BLaER1 treated with 17β-estradiol and CSF1 and Interleukin-3, amounts not matched to agents 10 nM and 100 nM (cell line): Measurements from ENCODE around the gene PSMA6.
"Not testable (repeated sequence)": the region's sequence is repeated elsewhere in the genome, so short reads cannot be mapped to it uniquely, and the experiment has no call there.

Experiments used
- H3K27ac ChIP-seq, 11 experiments: shearing (Covaris generic); formaldehyde crosslinking; 2 replicates each; pipeline ENCODE4 v1.8.1; 2022
- H3K27me3 ChIP-seq, 11 experiments: shearing (Covaris generic); formaldehyde crosslinking; 2 replicates each; pipeline ENCODE4 v1.8.1; 2022
- H3K36me3 ChIP-seq, 11 experiments: shearing (Covaris generic); formaldehyde crosslinking; 2 replicates each; pipeline ENCODE4 v1.8.1; 2022
- H3K4me1 ChIP-seq, 10 experiments: shearing (Covaris generic); formaldehyde crosslinking; 2 replicates each; pipeline ENCODE4 v1.8.1; 2022
- H3K4me2 ChIP-seq, 11 experiments: shearing (Covaris generic); formaldehyde crosslinking; 2 replicates each; pipeline ENCODE4 v1.8.1; 2022
- H3K4me3 ChIP-seq, 10 experiments: shearing (Covaris generic); formaldehyde crosslinking; 2 replicates each; pipeline ENCODE4 v1.8.1; 2022
- H3K9ac ChIP-seq, 11 experiments: shearing (Covaris generic); formaldehyde crosslinking; 2 replicates each; pipeline ENCODE4 v1.8.1; 2022
- H3K9me3 ChIP-seq, 11 experiments: shearing (Covaris generic); formaldehyde crosslinking; replicated peaks in 1 of 11; 2 replicates each; pipeline ENCODE4 v1.8.1; 2022
- H4K20me1 ChIP-seq, 11 experiments: shearing (Covaris generic); formaldehyde crosslinking; 2 replicates each; pipeline ENCODE4 v1.8.1; 2022
- Cebpa-rat ChIP-seq, 11 experiments: shearing (Covaris generic); IDR thresholded peaks; 2 replicates each; pipeline ENCODE4 v1.8.1; 2022

The PSMA6 gene

GRCh38 chr14:35299708-35300107, 7.5 kb downstream of the PSMA6 start:
- Histone ChIP-seq H3K27me3 (no peaks in the 10 kb centered on the region), H3K4me3 (no peak overlapping the region), H4K20me1 (peaks cover 59 to 100% (median 100%) of the 10 kb centered on the region in 11 experiments), H3K4me2 (peak overlapping the region; percentile 81 to 98 (median 95)), H3K4me1 (peaks cover 67 to 96% (median 77%) of the 10 kb centered on the region in 10 experiments), H3K9me3 (peaks cover 0 to 7% (median 0%) of the 10 kb centered on the region in 11 experiments; a peak in 2 of 22 replicates), H3K36me3 (peaks cover 0 to 100% (median 82%) of the 10 kb centered on the region in 11 experiments; a peak in 21 of 22 replicates), H3K9ac (peak overlapping the region in 1 of 11 experiments; percentile 32; a peak in 2 of 22 replicates), H3K27ac (peak overlapping the region in 4 of 11 experiments; percentile 16 to 28 (median 19); a peak in 3 of 22 replicates)
- no peak for TF ChIP-seq Cebpa-rat (IDR thresholded peaks at IDR 0.05)

- TF ChIP-seq Cebpa-rat (IDR thresholded peaks at IDR 0.05) = no peak
- Histone ChIP-seq H3K4me1 (peaks cover 64 to 94% (median 76%) of the 10 kb centered on the region in 10 experiments), H3K4me3 (peak overlapping the region in 1 of 10 experiments; percentile 27; a peak in 1 of 20 replicates), H3K27ac (peak overlapping the region in 7 of 11 experiments; percentile 1 to 40 (median 18); a peak in 3 of 22 replicates), H3K9ac (peak overlapping the region in 2 of 11 experiments; percentile 4 to 32; a peak in 5 of 22 replicates), H3K9me3 (peaks cover 0 to 7% (median 0%) of the 10 kb centered on the region in 11 experiments; a peak in 2 of 22 replicates), H4K20me1 (peaks cover 61 to 100% (median 100%) of the 10 kb centered on the region in 11 experiments), H3K4me2 (peak overlapping the region; percentile 81 to 98 (median 95)), H3K27me3 (no peaks in the 10 kb centered on the region), H3K36me3 (peaks cover 0 to 100% (median 84%) of the 10 kb centered on the region in 11 experiments; a peak in 21 of 22 replicates)
Measured at GRCh38 chr14:35300228-35300627, 8.0 kb downstream of the PSMA6 start.

GRCh38 chr14:35301334-35301733, 9.2 kb downstream of the PSMA6 start:
- H4K20me1 ChIP-seq = peaks cover 72 to 100% (median 100%) of the 10 kb centered on the region in 11 experiments
- H3K4me2 ChIP-seq = peak overlapping the region; percentile 81 to 98 (median 95); a peak in 19 of 22 replicates
- H3K4me3 ChIP-seq, H3K9ac ChIP-seq, H3K9me3 ChIP-seq, H3K27me3 ChIP-seq: not testable (repeated sequence)
- H3K27ac ChIP-seq = peak overlapping the region in 4 of 11 experiments; percentile 10 to 40 (median 35); a peak in 2 of 22 replicates
- H3K36me3 ChIP-seq = peaks cover 0 to 100% (median 85%) of the 10 kb centered on the region in 11 experiments; a peak in 21 of 22 replicates
- H3K4me1 ChIP-seq = peaks cover 53 to 83% (median 66%) of the 10 kb centered on the region in 10 experiments

GRCh38 chr14:35301735-35302528, 9.8 kb downstream of the PSMA6 start:
- peaks cover 0 to 7% (median 0%) of the 10 kb centered on the region in 11 experiments; a peak in 2 of 22 replicates for H3K9me3 ChIP-seq

GRCh38 chr14:35303149-35303935, 11.2 kb downstream of the PSMA6 start:
- Histone ChIP-seq H3K27me3 (no peaks in the 10 kb centered on the region), H3K9ac (no peak overlapping the region), H3K4me3 (no peak overlapping the region), H3K36me3 (peaks cover 15 to 100% (median 87%) of the 10 kb centered on the region in 11 experiments; a peak in 21 of 22 replicates), H3K4me2 (peak overlapping the region in 8 of 11 experiments; percentile 1 to 66 (median 20); a peak in 6 of 22 replicates), H3K4me1 (peaks cover 33 to 63% (median 46%) of the 10 kb centered on the region in 10 experiments), H4K20me1 (peaks cover 88 to 100% (median 100%) of the 10 kb centered on the region in 11 experiments), H3K9me3 (peaks cover 0 to 7% (median 0%) of the 10 kb centered on the region in 11 experiments; a peak in 2 of 22 replicates), H3K27ac (peak overlapping the region in 3 of 11 experiments; percentile 3 to 46 (median 23); a peak in 1 of 22 replicates)
- TF ChIP-seq Cebpa-rat (IDR thresholded peaks at IDR 0.05) = no peak

More at GRCh38 chr14:35301735-35302528, 9.8 kb downstream of the PSMA6 start:
- TF ChIP-seq Cebpa-rat (IDR thresholded peaks at IDR 0.05) = no peak
- Histone ChIP-seq H3K4me3 (no peak overlapping the region), H3K4me2 (peak overlapping the region in 10 of 11 experiments; percentile 81 to 98 (median 94); a peak in 11 of 22 replicates), H3K4me1 (peaks cover 47 to 77% (median 60%) of the 10 kb centered on the region in 10 experiments), H3K27ac (0 out of 22 replicates have a peak overlapping the region, but pooled peaks of 1 of the 11 experiments have one; percentile 2), H3K27me3 (no peaks in the 10 kb centered on the region), H3K9ac (no peak overlapping the region), H3K36me3 (peaks cover 5 to 100% (median 86%) of the 10 kb centered on the region in 11 experiments; a peak in 21 of 22 replicates), H4K20me1 (peaks cover 78 to 100% (median 100%) of the 10 kb centered on the region in 11 experiments)

GRCh38 chr14:35304812-35305462, 12.8 kb downstream of the PSMA6 start:
- H3K4me2 ChIP-seq = peak overlapping the region in 2 of 11 experiments; percentile 8 to 10; a peak in 2 of 22 replicates
- H3K9me3 ChIP-seq = peaks cover 0 to 7% (median 0%) of the 10 kb centered on the region in 11 experiments; a peak in 2 of 22 replicates
- no peak overlapping the region for H3K4me3 ChIP-seq
- H3K27me3 ChIP-seq = no peaks in the 10 kb centered on the region
- peaks cover 82 to 100% (median 100%) of the 10 kb centered on the region in 11 experiments for H4K20me1 ChIP-seq
- H3K9ac ChIP-seq = no peak overlapping the region
- peaks cover 17 to 47% (median 30%) of the 10 kb centered on the region in 10 experiments for H3K4me1 ChIP-seq
- H3K36me3 ChIP-seq = peaks cover 31 to 100% (median 95%) of the 10 kb centered on the region in 11 experiments
- H3K27ac ChIP-seq = peak overlapping the region in 1 of 11 experiments; percentile 5; a peak in 1 of 22 replicates
- no peak for TF ChIP-seq Cebpa-rat (IDR thresholded peaks at IDR 0.05)

- Histone ChIP-seq H3K36me3 (peaks cover 38 to 100% (median 95%) of the 10 kb centered on the region in 11 experiments), H3K27ac (peak overlapping the region in 1 of 11 experiments; percentile 5; a peak in 1 of 22 replicates), H3K4me3 (no peak overlapping the region)
Measured at GRCh38 chr14:35305633-35306032, 13.5 kb downstream of the PSMA6 start.

More at GRCh38 chr14:35305633-35306032, 13.5 kb downstream of the PSMA6 start:
- no peak overlapping the region for H3K9ac ChIP-seq
- no peak for TF ChIP-seq Cebpa-rat (IDR thresholded peaks at IDR 0.05)
- H4K20me1 ChIP-seq = peaks cover 76 to 100% (median 100%) of the 10 kb centered on the region in 11 experiments
- H3K9me3 ChIP-seq = peaks cover 0 to 7% (median 0%) of the 10 kb centered on the region in 11 experiments; a peak in 2 of 22 replicates
- H3K27me3 ChIP-seq = no peaks in the 10 kb centered on the region
- peaks cover 10 to 40% (median 23%) of the 10 kb centered on the region in 10 experiments for H3K4me1 ChIP-seq
- H3K4me2 ChIP-seq = no peak overlapping the region
